ENCODE measurements around the gene HES7.

DNA sequence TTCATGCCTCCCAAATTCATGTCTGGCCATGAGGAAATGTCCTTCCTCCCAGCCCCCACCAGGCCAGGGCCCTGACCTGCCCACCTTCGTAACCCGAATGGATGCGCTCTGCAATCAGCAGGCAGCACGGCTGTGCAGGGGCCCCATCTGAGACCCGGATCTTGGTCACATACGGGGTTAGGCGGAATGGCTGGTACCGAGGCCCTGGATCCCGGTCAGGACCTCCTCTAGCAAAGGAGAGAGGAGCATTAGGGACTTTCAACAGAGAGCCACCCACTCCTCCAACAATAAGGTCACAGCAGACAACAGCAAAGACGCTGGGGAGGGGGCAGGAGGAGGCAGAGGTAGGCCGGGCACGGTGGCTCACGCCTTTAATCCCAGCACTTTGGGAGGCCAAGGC, 24.7 kb upstream of the HES7 start:
- TF ChIP-seq POLR2A (IDR thresholded peaks at IDR 0.05; ENCODE audit: low read length), result no peak
- no peak for TF ChIP-seq GATA1 (IDR thresholded peaks at IDR 0.05; ENCODE audit: low read depth, low read length)
